Measurements from ENCODE around the gene TEX13D.

- TF ChIP-seq, protein P1, sequence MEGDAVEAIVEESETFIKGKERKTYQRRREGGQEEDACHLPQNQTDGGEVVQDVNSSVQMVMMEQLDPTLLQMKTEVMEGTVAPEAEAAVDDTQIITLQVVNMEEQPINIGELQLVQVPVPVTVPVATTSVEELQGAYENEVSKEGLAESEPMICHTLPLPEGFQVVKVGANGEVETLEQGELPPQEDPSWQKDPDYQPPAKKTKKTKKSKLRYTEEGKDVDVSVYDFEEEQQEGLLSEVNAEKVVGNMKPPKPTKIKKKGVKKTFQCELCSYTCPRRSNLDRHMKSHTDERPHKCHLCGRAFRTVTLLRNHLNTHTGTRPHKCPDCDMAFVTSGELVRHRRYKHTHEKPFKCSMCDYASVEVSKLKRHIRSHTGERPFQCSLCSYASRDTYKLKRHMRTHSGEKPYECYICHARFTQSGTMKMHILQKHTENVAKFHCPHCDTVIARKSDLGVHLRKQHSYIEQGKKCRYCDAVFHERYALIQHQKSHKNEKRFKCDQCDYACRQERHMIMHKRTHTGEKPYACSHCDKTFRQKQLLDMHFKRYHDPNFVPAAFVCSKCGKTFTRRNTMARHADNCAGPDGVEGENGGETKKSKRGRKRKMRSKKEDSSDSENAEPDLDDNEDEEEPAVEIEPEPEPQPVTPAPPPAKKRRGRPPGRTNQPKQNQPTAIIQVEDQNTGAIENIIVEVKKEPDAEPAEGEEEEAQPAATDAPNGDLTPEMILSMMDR (IDR thresholded peaks at IDR 0.05 in 4 of 5, conservative IDR thresholded peaks at IDR 0.05 in 1 of 5): no peak
- no peak for TF ChIP-seq POLR2A (IDR thresholded peaks at IDR 0.05)
Observed at GRCh38 chrX:124362072-124362471, 29.6 kb downstream of the TEX13D start.
